Activated CD4-positive, alpha-beta T cell treated with anti-CD3 and anti-CD28 coated beads, Interleukin-2, amount 50 U/mL, for 24 hours (primary cell): ENCODE results near the gene GFAP.

Experiments used
- DNase-seq, 2 donors: peaks; one replicate each; pipeline ENCODE4 v3.0.0-alpha.2; 2020; ENCODE audit warnings: low read depth in 1 of 2, low spot score in 1 of 2

GFAP gene

GRCh38 chr17:44915862-44916780, 821 bp upstream of the GFAP start:
- DNase-seq: no peak

- DNase-seq: no peak
Measured at GRCh38 chr17:44914698-44915271, 515 bp downstream of the GFAP start.

GRCh38 chr17:44914148-44914547, 1.2 kb downstream of the GFAP start:
- no peak for DNase-seq

GRCh38 chr17:44913676-44914075, 1.6 kb downstream of the GFAP start:
- DNase-seq: no peak

GRCh38 chr17:44912763-44913544, 2.3 kb downstream of the GFAP start:
- no peak for DNase-seq

GRCh38 chr17:44911133-44912001, 3.9 kb downstream of the GFAP start:
- peak; percentile 11 to 40 for DNase-seq

- DNase-seq: no peak
Measured at GRCh38 chr17:44910231-44911106, 4.8 kb downstream of the GFAP start.

GRCh38 chr17:44909681-44910144, 5.6 kb downstream of the GFAP start:
- DNase-seq: no peak

- no peak for DNase-seq
Measured at GRCh38 chr17:44908761-44909326, 6.5 kb downstream of the GFAP start.

GRCh38 chr17:44907729-44908470, 7.4 kb downstream of the GFAP start:
- DNase-seq: no peak

GRCh38 chr17:44906763-44907728, 8.3 kb downstream of the GFAP start:
- no peak for DNase-seq

- no peak for DNase-seq
Measured at GRCh38 chr17:44906010-44906646, 9.2 kb downstream of the GFAP start.

GRCh38 chr17:44905006-44906000, 10.0 kb downstream of the GFAP start:
- DNase-seq: no peak

GRCh38 chr17:44904001-44904984, 11.0 kb downstream of the GFAP start:
- no peak for DNase-seq
